HL-60 (cell line): ENCODE measurements around the gene CD2.

Experiments used
- DNase-seq, 2 experiments: peaks; one replicate each; pipeline ENCODE4 v3.0.0-alpha.2; 2010 to 2020; ENCODE audit warnings: low read depth in 1 of 2, low spot score in 1 of 2
- H3K27ac ChIP-seq: fragments of 250-450 bp; sonication (Bioruptor Pico); replicated peaks from 2 replicates; pipeline ENCODE4 v1.5.1; 2020; ENCODE audit warnings: mild to moderate bottlenecking, moderate library complexity
- H3K27me3 ChIP-seq: fragments of 250-450 bp; sonication (Bioruptor Pico); 2 replicates; pipeline ENCODE4 v1.5.1; 2021; ENCODE audit warnings: mild to moderate bottlenecking, moderate library complexity; ENCODE audit not compliant: insufficient read depth, poor library complexity, severe bottlenecking
- H3K4me3 ChIP-seq: replicated peaks from 2 replicates; pipeline ENCODE4 v1.5.1; 2011; ENCODE audit warnings: mild to moderate bottlenecking, control low read depth, low read length; ENCODE audit not compliant: insufficient read depth
- GABPA ChIP-seq: IDR thresholded peaks from 2 replicates; pipeline ENCODE4 v1.6.1; 2012; ENCODE audit warnings: low read depth
- POLR2AphosphoS5 ChIP-seq: IDR thresholded peaks from 2 replicates; pipeline ENCODE4 v1.6.1; 2012; ENCODE audit warnings: low read depth
- SPI1 ChIP-seq: IDR thresholded peaks from 2 replicates; pipeline ENCODE4 v1.6.1; 2012; ENCODE audit warnings: low read depth, mild to moderate bottlenecking, borderline replicate concordance
- TF ChIP-seq, protein P1 (sequence below): IDR thresholded peaks from one replicate; pipeline ENCODE4 v1.5.1; 2011; ENCODE audit warnings: low read length, control low read depth, inconsistent platforms; ENCODE audit not compliant: insufficient read depth
- TF ChIP-seq, protein P2 (sequence below): IDR thresholded peaks from 2 replicates; pipeline ENCODE4 v1.6.1; 2012; ENCODE audit warnings: low read depth; ENCODE audit not compliant: insufficient replicate concordance

CD2 gene

DNA sequence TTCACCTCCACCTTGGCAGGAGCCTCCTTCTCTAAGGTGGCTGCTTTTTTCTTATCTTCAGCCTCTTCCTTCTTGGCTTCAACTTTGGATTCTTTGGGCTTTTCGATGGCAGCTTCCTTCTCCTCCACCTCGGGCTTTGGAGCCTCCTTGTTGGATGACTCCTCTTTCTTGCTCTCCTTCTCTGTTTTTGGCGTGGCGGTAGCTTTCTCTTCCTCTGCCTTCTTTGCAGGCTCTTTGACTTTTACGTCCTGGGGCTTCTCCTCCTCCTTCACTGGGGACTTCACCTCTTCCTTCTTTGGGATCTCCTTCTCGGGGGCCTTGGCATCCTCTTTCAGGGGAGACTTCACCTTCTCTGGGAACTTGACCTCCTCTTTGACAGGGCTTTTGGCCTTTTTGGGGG, 13.9 kb upstream of the CD2 start:
- DNase-seq: no peak
- no peak overlapping the region for H3K27ac ChIP-seq

DNA sequence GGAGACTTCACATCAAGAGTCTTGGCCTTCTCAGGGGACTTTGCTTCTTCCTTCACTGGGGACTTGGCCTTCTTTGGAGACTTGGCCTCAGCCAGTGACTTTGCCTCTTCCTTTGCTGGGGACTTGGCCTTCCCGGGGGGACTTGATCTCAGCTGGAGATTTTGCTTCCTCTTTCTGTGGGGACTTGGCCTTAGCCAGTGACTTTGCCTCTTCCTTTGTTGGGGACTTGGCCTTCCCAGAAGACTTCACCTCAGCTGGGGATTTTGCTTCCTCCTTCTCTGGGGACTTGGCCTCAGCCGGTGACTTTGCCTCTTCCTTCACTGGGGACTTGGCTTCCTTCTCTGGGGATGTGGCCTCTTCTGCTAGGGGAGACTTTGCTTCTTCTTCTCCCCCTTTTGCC, 13.5 kb upstream of the CD2 start:
- peak; percentile 21 to 44 for DNase-seq
- TF ChIP-seq, protein P1, sequence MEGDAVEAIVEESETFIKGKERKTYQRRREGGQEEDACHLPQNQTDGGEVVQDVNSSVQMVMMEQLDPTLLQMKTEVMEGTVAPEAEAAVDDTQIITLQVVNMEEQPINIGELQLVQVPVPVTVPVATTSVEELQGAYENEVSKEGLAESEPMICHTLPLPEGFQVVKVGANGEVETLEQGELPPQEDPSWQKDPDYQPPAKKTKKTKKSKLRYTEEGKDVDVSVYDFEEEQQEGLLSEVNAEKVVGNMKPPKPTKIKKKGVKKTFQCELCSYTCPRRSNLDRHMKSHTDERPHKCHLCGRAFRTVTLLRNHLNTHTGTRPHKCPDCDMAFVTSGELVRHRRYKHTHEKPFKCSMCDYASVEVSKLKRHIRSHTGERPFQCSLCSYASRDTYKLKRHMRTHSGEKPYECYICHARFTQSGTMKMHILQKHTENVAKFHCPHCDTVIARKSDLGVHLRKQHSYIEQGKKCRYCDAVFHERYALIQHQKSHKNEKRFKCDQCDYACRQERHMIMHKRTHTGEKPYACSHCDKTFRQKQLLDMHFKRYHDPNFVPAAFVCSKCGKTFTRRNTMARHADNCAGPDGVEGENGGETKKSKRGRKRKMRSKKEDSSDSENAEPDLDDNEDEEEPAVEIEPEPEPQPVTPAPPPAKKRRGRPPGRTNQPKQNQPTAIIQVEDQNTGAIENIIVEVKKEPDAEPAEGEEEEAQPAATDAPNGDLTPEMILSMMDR: no peak
- TF ChIP-seq POLR2AphosphoS5: no peak
- no peak for TF ChIP-seq GABPA
- TF ChIP-seq, protein P2, sequence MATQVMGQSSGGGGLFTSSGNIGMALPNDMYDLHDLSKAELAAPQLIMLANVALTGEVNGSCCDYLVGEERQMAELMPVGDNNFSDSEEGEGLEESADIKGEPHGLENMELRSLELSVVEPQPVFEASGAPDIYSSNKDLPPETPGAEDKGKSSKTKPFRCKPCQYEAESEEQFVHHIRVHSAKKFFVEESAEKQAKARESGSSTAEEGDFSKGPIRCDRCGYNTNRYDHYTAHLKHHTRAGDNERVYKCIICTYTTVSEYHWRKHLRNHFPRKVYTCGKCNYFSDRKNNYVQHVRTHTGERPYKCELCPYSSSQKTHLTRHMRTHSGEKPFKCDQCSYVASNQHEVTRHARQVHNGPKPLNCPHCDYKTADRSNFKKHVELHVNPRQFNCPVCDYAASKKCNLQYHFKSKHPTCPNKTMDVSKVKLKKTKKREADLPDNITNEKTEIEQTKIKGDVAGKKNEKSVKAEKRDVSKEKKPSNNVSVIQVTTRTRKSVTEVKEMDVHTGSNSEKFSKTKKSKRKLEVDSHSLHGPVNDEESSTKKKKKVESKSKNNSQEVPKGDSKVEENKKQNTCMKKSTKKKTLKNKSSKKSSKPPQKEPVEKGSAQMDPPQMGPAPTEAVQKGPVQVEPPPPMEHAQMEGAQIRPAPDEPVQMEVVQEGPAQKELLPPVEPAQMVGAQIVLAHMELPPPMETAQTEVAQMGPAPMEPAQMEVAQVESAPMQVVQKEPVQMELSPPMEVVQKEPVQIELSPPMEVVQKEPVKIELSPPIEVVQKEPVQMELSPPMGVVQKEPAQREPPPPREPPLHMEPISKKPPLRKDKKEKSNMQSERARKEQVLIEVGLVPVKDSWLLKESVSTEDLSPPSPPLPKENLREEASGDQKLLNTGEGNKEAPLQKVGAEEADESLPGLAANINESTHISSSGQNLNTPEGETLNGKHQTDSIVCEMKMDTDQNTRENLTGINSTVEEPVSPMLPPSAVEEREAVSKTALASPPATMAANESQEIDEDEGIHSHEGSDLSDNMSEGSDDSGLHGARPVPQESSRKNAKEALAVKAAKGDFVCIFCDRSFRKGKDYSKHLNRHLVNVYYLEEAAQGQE: no peak
- TF ChIP-seq SPI1: no peak
- no peak overlapping the region for H3K4me3 ChIP-seq

More for the DNA sequence above, 13.9 kb upstream of the CD2 start:
- H3K27me3 ChIP-seq: no peaks in the 10 kb centered on the region
- TF ChIP-seq POLR2AphosphoS5 (no peak), SPI1 (no peak)
- H3K4me3 ChIP-seq: no peak overlapping the region

DNA sequence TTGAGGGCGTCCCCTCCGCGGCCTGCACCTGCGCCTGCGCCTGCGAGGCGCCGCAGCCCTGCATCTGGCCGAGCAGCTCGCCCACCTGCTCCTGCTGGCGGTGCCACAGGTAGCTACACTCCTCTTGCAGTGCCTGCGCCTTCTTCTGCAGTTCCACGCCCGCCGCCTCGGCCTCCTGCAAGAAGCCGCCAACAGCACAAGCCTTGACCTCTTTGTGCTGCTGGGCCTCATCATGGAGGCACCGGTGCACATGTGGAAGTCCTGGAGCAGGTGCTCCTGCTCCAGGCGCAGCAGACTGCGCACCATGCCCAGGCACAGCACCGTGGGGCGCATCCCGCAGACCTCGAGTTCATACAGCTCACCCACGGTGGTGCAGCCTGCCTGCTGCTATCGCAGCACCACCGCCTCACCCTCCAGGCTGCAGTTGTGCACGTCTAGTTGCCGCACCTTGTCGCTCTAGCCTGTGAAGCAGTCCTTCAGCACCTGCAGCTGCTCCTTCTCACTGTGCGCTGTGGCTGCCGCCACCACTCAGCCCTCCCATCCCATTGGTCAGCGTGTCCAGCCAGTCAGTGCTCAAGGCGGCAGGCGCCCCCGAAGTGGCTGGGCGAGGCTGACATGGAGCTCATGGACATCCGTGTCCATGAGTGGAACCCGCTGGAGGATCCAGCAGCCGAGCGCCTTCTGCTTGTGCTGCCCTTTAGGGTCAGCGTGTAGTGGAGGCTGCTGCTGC, 12.2 kb upstream of the CD2 start:
- H3K27me3 ChIP-seq: no peaks in the 10 kb centered on the region
- no peak for TF ChIP-seq GABPA
- no peak for TF ChIP-seq POLR2AphosphoS5
- TF ChIP-seq, protein P1: no peak
- TF ChIP-seq, protein P2: no peak
- no peak for TF ChIP-seq SPI1

More for the DNA sequence above, 13.5 kb upstream of the CD2 start:
- no peaks in the 10 kb centered on the region for H3K27me3 ChIP-seq
- no peak overlapping the region for H3K27ac ChIP-seq

DNA sequence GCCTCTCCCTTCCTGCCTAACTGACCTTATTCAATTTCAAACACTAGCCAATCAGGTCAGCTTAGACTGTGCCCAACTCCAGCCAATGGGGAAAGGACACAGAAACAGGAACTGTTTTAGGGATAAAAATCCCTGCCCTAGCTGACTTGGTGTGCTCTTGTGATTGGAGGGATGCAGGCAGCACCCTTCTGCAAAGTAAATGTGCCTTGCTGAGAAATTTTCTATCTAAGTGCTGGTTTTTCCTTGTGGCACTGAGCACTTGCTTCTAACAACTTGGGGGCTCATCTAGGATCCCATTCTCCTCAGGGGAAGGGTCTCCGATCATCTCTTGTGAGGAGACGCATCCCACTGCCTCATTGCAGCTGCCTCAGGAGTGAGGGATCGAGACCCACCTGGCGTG, 10.7 kb upstream of the CD2 start:
- no peak for TF ChIP-seq POLR2AphosphoS5
- TF ChIP-seq SPI1: no peak
- TF ChIP-seq GABPA: no peak
- TF ChIP-seq, protein P2: no peak
- TF ChIP-seq, protein P1: no peak
- H3K27ac ChIP-seq: no peak overlapping the region
- H3K27me3 ChIP-seq: no peaks in the 10 kb centered on the region
- DNase-seq: no peak
- H3K4me3 ChIP-seq: no peak overlapping the region

More for the DNA sequence above, 12.2 kb upstream of the CD2 start:
- H3K27ac ChIP-seq: no peak overlapping the region
- H3K4me3 ChIP-seq: no peak overlapping the region
- no peak for DNase-seq
